Esophagus squamous epithelium (tissue), 4 donors: Measurements from ENCODE around the gene SLC7A5.

ENCODE experiments used
- POLR2A ChIP-seq, 4 donors: fragments of 450-650 bp; IDR thresholded peaks; one replicate each; pipeline ENCODE4 v1.6.1; 2017; ENCODE audit warnings: antibody characterized with exemption in 4 of 4, mild to moderate bottlenecking in 4 of 4, moderate library complexity in 3 of 4
- TF ChIP-seq, protein P1 (sequence below), 6 experiments: fragments of 450-650 bp in 4 of 6; fragments of 200-600 bp in 2 of 6; sonication (generic) in 2 of 6; IDR thresholded peaks; one replicate each; pipeline ENCODE4 v1.5.1; 2016 to 2019; ENCODE audit warnings: antibody characterized with exemption in 6 of 6, mild to moderate bottlenecking in 4 of 6, moderate library complexity in 4 of 6

DNA sequence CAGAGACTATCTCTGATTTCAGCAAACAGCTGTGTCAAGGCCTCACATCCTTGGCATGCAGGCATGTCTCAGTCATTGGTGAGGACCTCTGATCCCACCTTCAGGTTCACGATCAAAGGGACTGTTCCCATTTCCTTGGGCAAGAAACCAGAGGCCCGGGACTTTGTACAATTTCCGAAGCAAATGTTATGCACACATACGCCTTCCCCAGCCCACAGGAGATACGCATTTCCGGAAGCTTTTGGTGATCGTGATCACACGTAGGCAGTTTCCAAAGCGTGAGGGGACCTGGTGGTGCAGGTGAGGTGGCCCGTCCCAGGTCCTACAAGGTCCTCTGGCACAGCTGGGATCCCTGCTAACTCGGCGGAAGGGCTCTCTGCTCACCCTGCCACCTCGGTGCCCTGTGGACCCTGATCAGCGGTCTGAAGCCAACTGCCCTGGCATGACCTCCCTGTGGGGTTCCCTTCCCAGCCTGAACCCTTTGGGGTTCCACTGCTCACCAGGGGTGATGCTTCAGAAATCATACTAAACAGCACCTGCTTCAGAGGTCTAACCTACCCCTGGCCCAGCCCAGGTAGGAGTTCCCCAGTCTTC, 74.7 kb downstream of the SLC7A5 start:
- TF ChIP-seq, protein P1, sequence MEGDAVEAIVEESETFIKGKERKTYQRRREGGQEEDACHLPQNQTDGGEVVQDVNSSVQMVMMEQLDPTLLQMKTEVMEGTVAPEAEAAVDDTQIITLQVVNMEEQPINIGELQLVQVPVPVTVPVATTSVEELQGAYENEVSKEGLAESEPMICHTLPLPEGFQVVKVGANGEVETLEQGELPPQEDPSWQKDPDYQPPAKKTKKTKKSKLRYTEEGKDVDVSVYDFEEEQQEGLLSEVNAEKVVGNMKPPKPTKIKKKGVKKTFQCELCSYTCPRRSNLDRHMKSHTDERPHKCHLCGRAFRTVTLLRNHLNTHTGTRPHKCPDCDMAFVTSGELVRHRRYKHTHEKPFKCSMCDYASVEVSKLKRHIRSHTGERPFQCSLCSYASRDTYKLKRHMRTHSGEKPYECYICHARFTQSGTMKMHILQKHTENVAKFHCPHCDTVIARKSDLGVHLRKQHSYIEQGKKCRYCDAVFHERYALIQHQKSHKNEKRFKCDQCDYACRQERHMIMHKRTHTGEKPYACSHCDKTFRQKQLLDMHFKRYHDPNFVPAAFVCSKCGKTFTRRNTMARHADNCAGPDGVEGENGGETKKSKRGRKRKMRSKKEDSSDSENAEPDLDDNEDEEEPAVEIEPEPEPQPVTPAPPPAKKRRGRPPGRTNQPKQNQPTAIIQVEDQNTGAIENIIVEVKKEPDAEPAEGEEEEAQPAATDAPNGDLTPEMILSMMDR (IDR thresholded peaks at IDR 0.05): no peak
- no peak for TF ChIP-seq POLR2A (IDR thresholded peaks at IDR 0.05)
